ENCODE results near the gene DPEP1. TPM values are rescaled to one million over a fixed set of nuclear protein-coding genes. Genes with fewer than 3 reads are reported as not detected.

Gene DPEP1
- total and polyA plus RNA-seq, 2 experiments from 2014 or later, result 1.7 to 2.3 TPM

DNA sequence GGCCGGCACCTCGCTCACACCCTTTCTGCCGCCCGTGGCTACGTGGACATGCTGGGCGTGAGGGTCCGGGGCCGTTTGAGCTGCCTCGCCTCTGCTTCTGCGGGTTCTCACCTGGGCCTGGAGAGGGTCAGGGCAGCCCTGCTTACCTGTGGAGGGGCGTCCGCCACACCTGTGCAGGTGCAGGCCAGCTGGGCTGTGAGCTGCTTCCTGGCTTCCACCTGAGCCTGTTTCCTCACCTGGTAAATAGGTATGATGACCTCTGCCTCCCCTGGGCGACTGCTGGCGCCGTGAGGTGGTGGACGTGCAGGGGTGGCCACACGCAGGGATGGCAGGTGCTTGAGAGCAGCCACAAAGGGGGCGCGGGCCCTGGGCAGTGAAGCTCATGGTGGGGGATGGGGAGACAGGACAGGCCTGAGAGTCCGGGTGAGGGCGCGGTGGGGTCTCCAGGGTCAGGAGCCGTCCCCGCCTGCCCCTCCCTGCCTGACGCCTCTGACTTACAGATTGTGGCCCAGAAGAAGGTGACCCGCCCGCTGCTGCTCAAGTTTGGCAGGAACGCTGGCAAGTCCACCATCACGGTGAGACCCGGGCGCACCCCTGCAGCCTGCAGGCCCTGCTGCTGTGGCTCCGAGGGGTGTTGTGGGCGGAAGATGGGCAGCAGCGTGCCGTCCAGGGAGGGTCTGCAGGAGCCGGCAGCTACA lies 30.1 kb upstream of the DPEP1 start (continued):
- TF ChIP-seq ZNF331 (CRISPR knock-in tag; IDR thresholded peaks at IDR 0.05; ENCODE audit: low read depth) (no peak), CREB1 (CRISPR knock-in tag; IDR thresholded peaks at IDR 0.05; ENCODE audit: low read depth) (no peak), JUNB (IDR thresholded peaks at IDR 0.05; ENCODE audit: unreplicated experiment) (no peak), EZH2phosphoT487 (IDR thresholded peaks at IDR 0.05; ENCODE audit: unreplicated experiment) (no peak)
- TF ChIP-seq, protein P1, sequence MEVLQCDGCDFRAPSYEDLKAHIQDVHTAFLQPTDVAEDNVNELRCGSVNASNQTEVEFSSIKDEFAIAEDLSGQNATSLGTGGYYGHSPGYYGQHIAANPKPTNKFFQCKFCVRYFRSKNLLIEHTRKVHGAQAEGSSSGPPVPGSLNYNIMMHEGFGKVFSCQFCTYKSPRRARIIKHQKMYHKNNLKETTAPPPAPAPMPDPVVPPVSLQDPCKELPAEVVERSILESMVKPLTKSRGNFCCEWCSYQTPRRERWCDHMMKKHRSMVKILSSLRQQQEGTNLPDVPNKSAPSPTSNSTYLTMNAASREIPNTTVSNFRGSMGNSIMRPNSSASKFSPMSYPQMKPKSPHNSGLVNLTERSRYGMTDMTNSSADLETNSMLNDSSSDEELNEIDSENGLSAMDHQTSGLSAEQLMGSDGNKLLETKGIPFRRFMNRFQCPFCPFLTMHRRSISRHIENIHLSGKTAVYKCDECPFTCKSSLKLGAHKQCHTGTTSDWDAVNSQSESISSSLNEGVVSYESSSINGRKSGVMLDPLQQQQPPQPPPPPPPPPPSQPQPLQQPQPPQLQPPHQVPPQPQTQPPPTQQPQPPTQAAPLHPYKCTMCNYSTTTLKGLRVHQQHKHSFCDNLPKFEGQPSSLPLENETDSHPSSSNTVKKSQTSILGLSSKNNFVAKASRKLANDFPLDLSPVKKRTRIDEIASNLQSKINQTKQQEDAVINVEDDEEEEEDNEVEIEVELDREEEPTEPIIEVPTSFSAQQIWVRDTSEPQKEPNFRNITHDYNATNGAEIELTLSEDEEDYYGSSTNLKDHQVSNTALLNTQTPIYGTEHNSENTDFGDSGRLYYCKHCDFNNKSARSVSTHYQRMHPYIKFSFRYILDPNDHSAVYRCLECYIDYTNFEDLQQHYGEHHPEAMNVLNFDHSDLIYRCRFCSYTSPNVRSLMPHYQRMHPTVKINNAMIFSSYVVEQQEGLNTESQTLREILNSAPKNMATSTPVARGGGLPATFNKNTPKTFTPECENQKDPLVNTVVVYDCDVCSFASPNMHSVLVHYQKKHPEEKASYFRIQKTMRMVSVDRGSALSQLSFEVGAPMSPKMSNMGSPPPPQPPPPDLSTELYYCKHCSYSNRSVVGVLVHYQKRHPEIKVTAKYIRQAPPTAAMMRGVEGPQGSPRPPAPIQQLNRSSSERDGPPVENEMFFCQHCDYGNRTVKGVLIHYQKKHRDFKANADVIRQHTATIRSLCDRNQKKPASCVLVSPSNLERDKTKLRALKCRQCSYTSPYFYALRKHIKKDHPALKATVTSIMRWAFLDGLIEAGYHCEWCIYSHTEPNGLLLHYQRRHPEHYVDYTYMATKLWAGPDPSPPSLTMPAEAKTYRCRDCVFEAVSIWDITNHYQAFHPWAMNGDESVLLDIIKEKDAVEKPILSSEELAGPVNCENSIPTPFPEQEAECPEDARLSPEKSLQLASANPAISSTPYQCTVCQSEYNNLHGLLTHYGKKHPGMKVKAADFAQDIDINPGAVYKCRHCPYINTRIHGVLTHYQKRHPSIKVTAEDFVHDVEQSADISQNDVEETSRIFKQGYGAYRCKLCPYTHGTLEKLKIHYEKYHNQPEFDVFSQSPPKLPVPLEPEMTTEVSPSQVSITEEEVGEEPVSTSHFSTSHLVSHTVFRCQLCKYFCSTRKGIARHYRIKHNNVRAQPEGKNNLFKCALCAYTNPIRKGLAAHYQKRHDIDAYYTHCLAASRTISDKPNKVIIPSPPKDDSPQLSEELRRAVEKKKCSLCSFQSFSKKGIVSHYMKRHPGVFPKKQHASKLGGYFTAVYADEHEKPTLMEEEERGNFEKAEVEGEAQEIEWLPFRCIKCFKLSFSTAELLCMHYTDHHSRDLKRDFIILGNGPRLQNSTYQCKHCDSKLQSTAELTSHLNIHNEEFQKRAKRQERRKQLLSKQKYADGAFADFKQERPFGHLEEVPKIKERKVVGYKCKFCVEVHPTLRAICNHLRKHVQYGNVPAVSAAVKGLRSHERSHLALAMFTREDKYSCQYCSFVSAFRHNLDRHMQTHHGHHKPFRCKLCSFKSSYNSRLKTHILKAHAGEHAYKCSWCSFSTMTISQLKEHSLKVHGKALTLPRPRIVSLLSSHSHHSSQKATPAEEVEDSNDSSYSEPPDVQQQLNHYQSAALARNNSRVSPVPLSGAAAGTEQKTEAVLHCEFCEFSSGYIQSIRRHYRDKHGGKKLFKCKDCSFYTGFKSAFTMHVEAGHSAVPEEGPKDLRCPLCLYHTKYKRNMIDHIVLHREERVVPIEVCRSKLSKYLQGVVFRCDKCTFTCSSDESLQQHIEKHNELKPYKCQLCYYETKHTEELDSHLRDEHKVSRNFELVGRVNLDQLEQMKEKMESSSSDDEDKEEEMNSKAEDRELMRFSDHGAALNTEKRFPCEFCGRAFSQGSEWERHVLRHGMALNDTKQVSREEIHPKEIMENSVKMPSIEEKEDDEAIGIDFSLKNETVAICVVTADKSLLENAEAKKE (CRISPR knock-in tag; IDR thresholded peaks at IDR 0.05), result no peak

DNA sequence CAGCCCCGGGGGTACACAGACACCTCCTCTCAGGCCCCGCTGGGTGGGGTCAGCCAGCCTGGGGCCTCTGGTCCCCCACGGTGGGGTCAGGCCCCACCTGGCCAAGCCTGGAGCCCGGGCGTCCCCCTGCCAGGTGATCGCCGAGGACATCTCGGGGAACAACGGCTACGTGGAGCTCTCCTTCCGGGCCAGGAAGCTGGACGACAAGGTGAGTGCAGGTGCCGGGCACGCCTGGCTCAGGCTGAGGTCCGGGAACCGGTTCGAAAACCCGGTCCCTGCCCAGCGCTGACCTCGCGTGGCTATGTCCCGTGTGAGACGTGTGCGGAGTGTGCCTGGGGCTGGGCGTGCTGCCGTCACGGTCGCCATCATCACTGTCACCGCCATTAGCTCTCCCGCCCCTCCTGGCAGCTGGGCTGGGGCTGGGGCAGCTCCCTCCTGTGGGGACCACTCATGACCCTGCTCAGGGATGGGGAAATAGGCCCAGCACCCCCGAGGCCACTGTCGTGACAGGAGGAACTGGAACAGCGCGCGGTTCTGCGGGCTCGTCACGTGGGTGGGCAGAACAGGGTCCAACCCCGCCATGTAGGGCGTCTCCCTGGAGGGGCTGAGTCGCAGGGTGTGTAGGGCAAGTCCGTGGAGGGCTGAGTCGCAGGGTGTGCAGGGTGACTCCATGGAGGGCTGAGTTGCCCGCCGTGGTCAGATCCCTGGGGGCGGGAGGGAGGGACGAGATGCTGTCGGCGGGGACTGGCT lies 29.4 kb upstream of the DPEP1 start:
- H3K79me2 ChIP-seq (replicated peaks; ENCODE audit: insufficient read depth), result no peaks in the 10 kb centered on the region

More for the DNA sequence above, 29.4 kb upstream of the DPEP1 start:
- Histone ChIP-seq H4K20me1 (replicated peaks; ENCODE audit: insufficient read depth) (no peaks in the 10 kb centered on the region), H3F3A (replicated peaks; ENCODE audit: low read depth) (peaks cover 8% of the 10 kb centered on the region), H3K4me3 (no peak overlapping the region), H3K27ac (ENCODE audit: low read depth) (no peak overlapping the region), H2AFZ (no peak overlapping the region), H3K4me1 (ENCODE audit: insufficient read depth) (no peaks in the 10 kb centered on the region), H3K4me2 (no peak overlapping the region), H3K9me2 (ENCODE audit: insufficient read depth) (no peaks in the 10 kb centered on the region), H3K36me3 (ENCODE audit: insufficient read depth) (no peaks in the 10 kb centered on the region), H3K27me3 (ENCODE audit: insufficient read depth) (no peaks in the 10 kb centered on the region)
- Mint-ChIP-seq H3K36me3 (ENCODE audit: low read depth) (peaks cover 20% of the 10 kb centered on the region), H3K4me3 (no peak overlapping the region), H3K27me3 (ENCODE audit: insufficient read depth, low read depth, poor library complexity) (no peaks in the 10 kb centered on the region), H3K27ac (no peak overlapping the region), H3K9me3 (peaks cover 13% of the 10 kb centered on the region), H3K4me1 (no peaks in the 10 kb centered on the region; the same call in 2 of the 3 replicates)
- no peak for DNase-seq (ENCODE audit: low spot score)
- no peak for TF ChIP-seq STAT1 (IDR thresholded peaks at IDR 0.05; ENCODE audit: unreplicated experiment)
- no peak for TF ChIP-seq CREB1 (CRISPR knock-in tag; IDR thresholded peaks at IDR 0.05; ENCODE audit: low read depth)
- TF ChIP-seq EZH2 (IDR thresholded peaks at IDR 0.05; ENCODE audit: low read depth, unreplicated experiment), result no peak
- no peak for TF ChIP-seq JUNB (IDR thresholded peaks at IDR 0.05; ENCODE audit: unreplicated experiment)
- no peak for TF ChIP-seq ZNF331 (CRISPR knock-in tag; IDR thresholded peaks at IDR 0.05; ENCODE audit: low read depth)
- no peak for ATAC-seq

Measured in GM23338 (cell line).